Erythroblast (primary cell): ENCODE results near the gene CAB39L.

Experiments
- DNase-seq, 2 experiments: peaks; one replicate each; lab custom pipeline; 2025; lab: John Stamatoyannopoulos, UW
- GATA1 ChIP-seq: IDR thresholded peaks from 2 replicates; pipeline ENCODE4 v1.6.1; 2011; ENCODE audit warnings: low read depth, mild to moderate bottlenecking, control low read depth, low read length, moderate library complexity
- POLR2A ChIP-seq: IDR thresholded peaks from 2 replicates; pipeline ENCODE4 v1.6.1; 2011; ENCODE audit warnings: mild to moderate bottlenecking, low read length

The CAB39L gene

DNA sequence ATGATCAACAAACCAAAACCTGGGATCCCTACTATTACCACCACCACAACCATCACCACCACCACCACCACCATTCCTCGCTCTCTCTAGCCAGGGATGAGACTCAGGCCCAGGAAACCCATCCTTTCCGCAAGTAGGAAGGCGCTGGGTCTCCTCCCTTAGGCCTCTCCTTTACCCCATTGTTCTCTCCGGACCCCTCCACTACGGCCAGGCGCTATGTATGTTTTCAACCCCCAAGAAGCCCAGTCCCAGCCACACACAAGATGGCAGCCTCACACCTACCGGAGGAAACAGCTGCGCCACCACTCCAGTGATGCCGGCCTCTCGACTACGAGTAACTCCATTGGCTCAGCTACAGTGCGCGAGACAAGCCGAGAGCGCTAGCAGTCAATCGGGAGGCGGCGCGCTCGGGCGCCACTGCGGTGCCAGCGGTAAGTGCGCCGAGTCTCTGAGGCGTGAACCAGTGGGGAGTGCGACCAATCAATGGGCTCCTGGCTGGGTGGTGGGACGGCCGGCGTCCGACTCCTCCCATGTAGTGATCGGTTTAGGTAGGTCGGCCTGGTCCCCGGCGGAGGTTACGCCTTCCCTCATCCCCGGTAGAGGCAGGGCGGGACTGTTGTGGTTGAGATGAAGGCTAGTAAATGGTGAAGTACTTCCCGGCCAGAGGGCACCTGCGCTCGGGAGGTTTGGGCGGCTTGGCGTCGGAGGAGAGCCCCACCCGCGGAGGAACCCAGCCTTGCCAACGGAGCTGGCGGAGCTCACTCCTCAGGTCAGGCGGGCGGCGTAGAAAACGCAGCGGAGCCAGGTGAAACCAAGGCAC lies at the start of gene CAB39L, which contains the start of gene SETDB2:
CAB39L (minus strand) TSS at position 361 of the 820 bp plus-strand sequence. CDS start 61,154 bp downstream, outside the sequence.
SETDB2 (plus strand) TSS at position 571 of the 820 bp plus-strand sequence. CDS start 7,620 bp downstream, outside the sequence.
- peak; percentile 99 for DNase-seq
- TF ChIP-seq POLR2A (peak; percentile 91), GATA1 (no peak)

DNA sequence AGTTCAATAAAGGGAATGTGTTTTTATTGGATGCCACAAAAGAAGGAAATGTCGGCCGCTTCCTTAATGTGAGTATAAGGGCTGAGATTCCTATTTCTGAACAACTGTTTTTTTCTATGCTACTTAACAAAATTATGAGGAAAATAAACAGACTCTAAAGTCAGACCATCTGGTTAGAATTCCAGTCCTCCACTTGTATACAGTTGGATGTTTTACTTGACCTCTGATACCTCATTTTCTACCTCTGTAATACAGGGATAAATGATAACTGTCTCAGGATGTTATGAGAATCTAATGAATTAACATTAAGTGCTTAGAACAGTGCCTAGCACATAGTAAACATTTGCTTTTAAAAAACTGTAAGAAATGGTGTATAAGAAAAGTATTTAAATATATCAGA lies 44.7 kb upstream of the CAB39L start:
- TF ChIP-seq GATA1 (no peak), POLR2A (no peak)

DNA sequence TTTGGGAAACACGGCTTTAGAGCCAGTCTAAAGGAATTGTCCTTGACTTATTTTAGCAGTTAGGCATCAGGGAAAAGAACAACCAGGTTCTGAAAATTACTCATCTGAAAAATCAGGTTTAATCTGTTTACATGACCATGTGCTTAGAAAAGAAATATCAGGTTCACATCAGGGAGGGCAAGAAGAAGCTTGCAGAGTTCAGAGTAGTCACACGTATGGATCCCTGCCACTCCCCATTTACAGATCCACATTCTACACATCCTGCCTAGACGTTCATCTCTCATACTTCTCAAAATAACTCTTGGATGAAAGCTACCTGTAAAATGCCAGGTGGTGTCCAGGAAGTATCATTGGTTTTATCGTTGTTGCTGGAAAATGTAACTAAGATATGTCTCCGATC lies 37.9 kb upstream of the CAB39L start:
- no peak for DNase-seq
- TF ChIP-seq POLR2A (no peak), GATA1 (no peak)

More for the DNA sequence above, 44.7 kb upstream of the CAB39L start:
- no peak for DNase-seq

DNA sequence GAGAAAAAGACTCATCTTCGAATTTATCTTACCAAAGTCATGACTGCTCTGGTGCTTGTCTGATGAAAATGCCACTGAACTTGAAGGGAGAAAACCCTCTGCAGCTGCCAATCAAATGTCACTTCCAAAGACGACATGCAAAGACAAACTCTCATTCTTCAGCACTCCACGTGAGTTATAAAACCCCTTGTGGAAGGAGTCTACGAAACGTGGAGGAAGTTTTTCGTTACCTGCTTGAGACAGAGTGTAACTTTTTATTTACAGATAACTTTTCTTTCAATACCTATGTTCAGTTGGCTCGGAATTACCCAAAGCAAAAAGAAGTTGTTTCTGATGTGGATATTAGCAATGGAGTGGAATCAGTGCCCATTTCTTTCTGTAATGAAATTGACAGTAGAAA lies 32.7 kb upstream of the CAB39L start:
- no peak for DNase-seq
- TF ChIP-seq GATA1 (no peak), POLR2A (no peak)

DNA sequence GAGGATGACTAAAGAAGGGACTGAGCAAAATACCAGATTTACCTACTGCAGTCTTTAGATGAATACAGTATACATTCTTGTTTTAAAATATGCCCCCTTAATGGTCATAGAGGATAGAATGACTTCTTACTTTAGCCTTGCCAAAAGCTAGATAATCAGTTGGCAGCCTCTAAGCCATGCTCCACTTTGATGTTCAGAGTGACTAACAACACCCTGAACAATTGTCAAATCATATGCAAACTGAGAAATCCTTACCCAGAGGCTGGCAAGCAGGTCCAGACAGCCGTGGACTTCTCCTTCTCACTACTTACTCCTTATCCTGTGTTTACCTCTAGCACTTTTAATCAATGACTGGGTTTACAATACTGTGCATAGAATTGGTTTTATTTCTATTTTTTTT lies 28.3 kb upstream of the CAB39L start:
- TF ChIP-seq GATA1 (no peak), POLR2A (no peak)
- no peak for DNase-seq

DNA sequence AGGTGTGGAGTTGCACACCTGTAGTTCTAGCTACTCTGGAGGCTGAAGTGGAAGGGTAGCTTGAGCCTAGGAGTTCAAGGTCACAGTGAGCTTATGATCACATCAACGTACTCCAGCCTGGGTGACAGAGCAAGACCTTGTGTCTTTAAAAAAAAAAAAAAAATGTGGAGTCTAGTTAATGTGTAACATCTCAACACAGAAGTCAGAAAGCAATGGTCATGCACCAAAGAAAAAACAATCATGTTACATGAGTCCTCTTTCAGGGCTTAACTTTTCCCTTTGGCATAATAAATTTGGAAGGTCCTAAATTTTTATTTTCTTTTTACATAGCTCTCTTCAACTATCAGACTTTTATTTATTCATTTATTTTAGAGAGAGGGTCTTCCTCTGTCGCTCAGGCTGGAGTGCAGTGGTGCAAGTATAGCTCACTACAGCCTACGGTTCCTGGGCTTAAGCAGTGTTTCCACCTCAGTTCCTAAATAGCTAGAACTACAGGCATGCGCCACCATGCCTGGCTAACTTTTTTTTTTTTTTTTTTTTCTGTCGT lies 22.5 kb upstream of the CAB39L start:
- no peak for DNase-seq
- no peak for TF ChIP-seq POLR2A
- no peak for TF ChIP-seq GATA1

DNA sequence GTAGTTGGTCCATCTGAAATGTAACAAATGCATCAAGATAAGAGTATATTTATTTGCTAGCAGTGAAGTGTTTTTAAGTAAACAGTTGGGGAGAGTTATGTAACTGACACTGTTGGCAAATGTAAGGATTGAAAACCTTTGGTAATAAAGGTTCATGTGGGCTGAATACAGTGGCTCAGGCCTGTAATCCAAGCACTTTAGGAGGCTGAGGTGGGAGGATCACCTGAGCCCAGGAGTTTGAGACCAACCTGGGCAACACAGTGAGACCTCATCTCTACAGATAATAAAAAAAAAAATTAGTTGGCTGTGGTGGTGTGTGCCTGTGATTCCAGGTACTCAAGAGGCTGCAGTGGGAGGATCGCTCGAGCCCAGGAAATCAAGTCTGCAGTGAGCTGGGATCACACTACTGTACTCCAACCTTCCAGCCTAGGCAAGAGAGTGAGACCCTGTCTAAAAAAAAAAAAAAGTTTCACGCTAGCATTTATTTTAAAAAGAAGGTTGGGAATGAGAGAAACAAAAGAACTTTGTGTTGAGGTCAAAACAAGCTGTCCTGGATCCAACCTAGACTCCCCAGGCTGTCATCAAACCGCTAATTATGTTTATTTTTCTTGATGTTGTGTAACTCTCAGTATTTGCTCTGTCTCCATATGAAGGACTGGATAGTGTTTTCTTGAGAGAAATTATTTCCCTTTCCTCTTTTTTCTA lies 20.9 kb upstream of the CAB39L start:
- DNase-seq = no peak
- no peak for TF ChIP-seq GATA1
- no peak for TF ChIP-seq POLR2A

DNA sequence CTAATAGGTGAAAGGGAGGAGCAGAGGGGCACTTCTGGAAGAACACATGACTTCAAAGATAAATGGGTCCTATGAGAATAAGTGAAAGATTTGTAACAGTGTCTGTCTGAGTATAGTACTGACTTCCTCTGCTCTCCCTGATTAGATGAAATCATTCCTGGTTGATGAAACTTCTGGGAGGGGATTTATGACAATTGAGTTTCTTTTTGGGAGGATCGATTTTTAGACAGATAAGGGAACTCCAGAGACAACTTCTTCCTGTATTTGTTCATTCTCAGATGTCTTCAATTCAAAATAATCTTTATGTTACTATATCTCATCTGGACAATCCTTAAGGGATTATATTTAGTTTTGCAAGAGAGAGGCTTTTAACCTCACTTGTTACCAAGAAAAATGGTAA lies 20.2 kb upstream of the CAB39L start:
- DNase-seq = no peak

DNA sequence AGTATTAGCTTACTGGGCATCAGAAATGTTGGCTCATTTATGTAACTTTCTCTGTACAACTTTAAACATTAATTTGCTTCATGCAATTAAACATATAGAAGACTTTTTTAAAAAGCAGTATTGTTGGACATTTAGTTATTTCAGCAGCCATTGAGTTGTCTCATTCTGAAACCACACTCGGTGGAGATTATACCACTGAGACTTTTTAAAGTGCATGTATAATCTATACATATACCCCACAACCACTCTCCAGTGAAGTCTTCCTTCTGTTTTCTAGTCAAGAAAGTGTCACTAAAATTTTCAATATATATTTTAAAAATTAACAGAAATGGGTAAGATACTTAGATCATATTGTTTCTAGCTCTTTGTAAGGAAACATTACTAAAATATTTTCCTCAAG lies 15.7 kb upstream of the CAB39L start:
- DNase-seq = no peak
- TF ChIP-seq POLR2A (no peak), GATA1 (no peak)

More for the DNA sequence above, 20.2 kb upstream of the CAB39L start:
- TF ChIP-seq POLR2A (no peak), GATA1 (no peak)

DNA sequence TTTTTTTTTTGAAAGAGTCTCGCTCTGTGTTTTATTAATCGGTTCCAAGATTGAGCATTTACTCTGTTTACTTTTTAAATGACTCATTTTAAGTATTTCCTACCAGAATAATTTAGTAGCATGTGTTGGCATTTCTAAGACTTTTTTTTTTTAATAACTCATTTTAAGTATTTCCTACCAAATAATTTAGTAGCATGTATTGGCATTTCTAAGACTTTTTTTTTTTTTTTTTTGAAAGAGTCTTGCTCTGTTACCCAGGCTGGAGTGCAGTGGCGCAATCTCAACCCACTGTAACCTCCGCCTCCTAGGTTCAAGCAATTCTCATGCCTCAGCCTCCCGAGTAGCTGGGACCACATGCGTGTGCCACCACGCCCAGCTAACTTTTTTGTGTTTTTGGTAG lies 13.4 kb upstream of the CAB39L start:
- TF ChIP-seq GATA1 (no peak), POLR2A (no peak)
- DNase-seq = no peak

DNA sequence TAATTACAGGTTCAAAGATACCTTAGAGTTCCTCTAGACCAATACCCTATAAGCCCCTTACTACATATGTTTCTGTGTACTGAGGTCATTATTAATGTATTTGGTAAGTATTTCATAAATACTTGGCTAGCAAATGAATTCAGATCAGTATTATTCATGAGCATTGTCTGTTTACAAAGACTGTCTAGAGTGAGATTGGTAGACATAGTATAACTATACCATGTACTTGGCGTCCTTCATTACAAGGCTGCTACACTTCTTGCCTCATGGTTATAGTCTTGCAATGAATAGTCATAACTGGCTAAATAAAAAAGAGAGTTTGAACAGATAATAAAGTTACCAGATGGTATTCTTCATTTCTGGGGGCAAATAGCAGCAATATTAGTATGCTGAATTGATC lies 12.3 kb upstream of the CAB39L start:
- DNase-seq = no peak
- TF ChIP-seq GATA1 = no peak
- no peak for TF ChIP-seq POLR2A

DNA sequence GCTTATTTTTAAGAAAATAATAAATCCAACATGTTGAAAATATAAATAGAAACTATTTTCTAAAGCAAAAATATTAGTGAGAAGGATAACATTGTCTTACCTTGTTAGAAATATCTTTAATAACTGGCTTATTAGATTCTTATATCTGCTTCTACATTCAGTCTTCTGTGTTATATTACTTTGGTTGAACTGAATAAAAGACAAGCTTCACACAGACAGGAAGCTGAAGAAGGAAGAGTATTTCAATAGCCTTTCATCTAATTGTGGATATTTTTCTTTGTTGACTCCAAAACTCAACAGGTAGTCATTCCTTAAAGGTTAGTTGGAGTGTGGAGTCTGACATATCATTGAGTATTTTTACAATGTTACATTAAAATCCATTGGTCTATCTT lies 11.1 kb upstream of the CAB39L start:
- DNase-seq = no peak
- TF ChIP-seq GATA1 (no peak), POLR2A (no peak)

DNA sequence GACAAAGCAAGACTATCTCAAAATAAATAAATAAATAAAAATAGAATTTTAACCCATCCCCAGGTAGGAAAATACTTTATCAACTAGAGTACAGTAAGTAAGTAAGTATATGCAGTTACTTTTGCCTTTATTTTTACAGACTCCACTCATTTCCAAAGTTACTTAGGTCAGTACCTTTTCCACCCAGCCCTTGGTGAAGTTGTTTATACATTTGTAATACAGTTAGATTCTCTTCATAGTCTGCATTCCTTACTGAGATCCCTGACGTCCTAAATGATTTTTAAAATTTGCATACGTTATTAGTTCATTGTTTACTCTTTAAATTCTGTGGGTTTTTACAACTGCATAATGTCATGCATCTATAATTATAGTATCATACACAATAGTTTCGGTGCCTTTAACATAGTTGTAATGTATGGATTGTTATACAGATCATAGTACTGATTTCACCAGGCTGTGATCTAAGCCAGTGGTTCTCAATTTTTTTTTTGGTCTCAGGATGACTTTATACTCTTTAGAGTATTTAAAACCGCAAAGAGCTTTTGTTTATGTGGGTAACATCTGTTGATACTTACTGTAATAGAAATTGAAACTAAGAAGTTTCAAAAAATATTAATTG lies 10.6 kb upstream of the CAB39L start:
- no peak for TF ChIP-seq POLR2A
- no peak for TF ChIP-seq GATA1
- DNase-seq = no peak

DNA sequence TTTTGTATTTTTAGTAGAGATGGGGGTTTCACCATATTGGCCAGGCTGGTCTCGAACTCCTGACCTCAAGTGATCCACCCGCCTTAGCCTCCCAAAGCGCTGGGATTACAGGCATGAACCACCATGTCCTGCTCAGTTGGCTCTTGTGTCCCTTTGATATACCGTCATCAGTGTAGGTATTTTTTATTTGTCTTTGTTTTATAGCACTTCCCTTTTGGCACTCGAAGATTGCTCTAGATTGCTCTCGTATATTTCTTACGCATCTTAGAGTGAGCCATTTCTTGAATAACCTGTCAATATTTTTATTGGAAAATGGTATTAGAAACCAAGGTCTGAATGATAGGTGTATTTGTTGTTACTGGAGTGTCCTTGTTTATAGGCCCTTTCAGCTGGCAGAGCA lies 9.6 kb upstream of the CAB39L start:
- TF ChIP-seq POLR2A = no peak
- TF ChIP-seq GATA1 = no peak
- DNase-seq = no peak
